ENCODE data around the gene MEIS2.

- TF ChIP-seq, protein P1, sequence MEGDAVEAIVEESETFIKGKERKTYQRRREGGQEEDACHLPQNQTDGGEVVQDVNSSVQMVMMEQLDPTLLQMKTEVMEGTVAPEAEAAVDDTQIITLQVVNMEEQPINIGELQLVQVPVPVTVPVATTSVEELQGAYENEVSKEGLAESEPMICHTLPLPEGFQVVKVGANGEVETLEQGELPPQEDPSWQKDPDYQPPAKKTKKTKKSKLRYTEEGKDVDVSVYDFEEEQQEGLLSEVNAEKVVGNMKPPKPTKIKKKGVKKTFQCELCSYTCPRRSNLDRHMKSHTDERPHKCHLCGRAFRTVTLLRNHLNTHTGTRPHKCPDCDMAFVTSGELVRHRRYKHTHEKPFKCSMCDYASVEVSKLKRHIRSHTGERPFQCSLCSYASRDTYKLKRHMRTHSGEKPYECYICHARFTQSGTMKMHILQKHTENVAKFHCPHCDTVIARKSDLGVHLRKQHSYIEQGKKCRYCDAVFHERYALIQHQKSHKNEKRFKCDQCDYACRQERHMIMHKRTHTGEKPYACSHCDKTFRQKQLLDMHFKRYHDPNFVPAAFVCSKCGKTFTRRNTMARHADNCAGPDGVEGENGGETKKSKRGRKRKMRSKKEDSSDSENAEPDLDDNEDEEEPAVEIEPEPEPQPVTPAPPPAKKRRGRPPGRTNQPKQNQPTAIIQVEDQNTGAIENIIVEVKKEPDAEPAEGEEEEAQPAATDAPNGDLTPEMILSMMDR (IDR thresholded peaks at IDR 0.05), result no peak
- TF ChIP-seq EP300 (IDR thresholded peaks at IDR 0.05) (no peak), POLR2A (IDR thresholded peaks at IDR 0.05) (no peak)
Observed at GRCh38 chr15:37088436-37088835, 11.9 kb downstream of the MEIS2 start.

Data from suprapubic skin (tissue), 3 donors.